GM23338 (cell line): ENCODE data around the gene CDYL.

ENCODE experiments used
- CREB1 ChIP-seq: fragments of 250-450 bp; sonication (Bioruptor Pico); IDR thresholded peaks from 2 replicates; pipeline ENCODE4 v1.5.0; 2020; ENCODE audit warnings: low read depth, mild to moderate bottlenecking, moderate library complexity
- CTCF ChIP-seq, 2 experiments: fragments of 200-600 bp in 1 of 2; sonication (generic) in 1 of 2; conservative IDR thresholded peaks; 2 replicates each; pipeline versions ENCODE4 v1.5.1 to v1.6.1; 2016 to 2017; ENCODE audit warnings: antibody characterized with exemption in 2 of 2, low read depth in 2 of 2, mild to moderate bottlenecking in 2 of 2, moderate library complexity in 1 of 2
- EZH2 ChIP-seq: fragments of 200-600 bp; sonication (generic); IDR thresholded peaks from one replicate; pipeline ENCODE4 v1.8.0; 2017; ENCODE audit warnings: antibody characterized with exemption, mild to moderate bottlenecking, low read depth; ENCODE audit not compliant: unreplicated experiment
- EZH2phosphoT487 ChIP-seq: fragments of 200-600 bp; sonication (generic); IDR thresholded peaks from one replicate; pipeline ENCODE4 v1.8.1; 2018; ENCODE audit warnings: antibody characterized with exemption; ENCODE audit not compliant: unreplicated experiment
- JUNB ChIP-seq: IDR thresholded peaks from one replicate; pipeline ENCODE4 v1.6.1; 2016; ENCODE audit warnings: antibody characterized with exemption; ENCODE audit not compliant: unreplicated experiment
- NANOG ChIP-seq: IDR thresholded peaks from 2 replicates; pipeline ENCODE4 v1.6.1; 2016; ENCODE audit warnings: antibody characterized with exemption, borderline replicate concordance
- POLR2AphosphoS5 ChIP-seq: IDR thresholded peaks from 2 replicates; pipeline ENCODE4 v1.6.1; 2016; ENCODE audit warnings: antibody characterized with exemption, low read depth
- TF ChIP-seq, protein P1 (sequence below): IDR thresholded peaks from one replicate; pipeline ENCODE4 v1.6.1; 2018; ENCODE audit warnings: antibody characterized with exemption; ENCODE audit not compliant: unreplicated experiment

DNA sequence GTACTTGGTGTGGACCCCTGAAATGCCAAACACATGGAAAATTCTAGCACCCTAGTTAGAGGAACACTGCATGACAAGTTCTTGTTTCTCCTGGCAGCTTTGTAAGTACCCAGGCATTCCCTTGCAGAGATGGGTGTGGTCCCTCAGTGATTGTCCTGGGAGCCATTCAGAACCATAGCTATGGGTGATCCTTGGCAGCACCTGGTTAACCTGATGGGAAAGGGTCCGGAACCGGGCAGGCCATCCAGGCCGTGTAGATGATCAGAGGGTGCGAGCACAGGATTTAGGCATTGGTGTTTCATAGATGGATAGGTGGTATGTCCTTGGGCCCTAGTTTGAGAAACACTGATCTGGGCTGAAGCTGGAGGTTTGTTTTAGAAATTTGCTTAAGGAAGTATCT is 131.9 kb downstream of the CDYL start:
- TF ChIP-seq EZH2 (no peak), CTCF (conservative IDR thresholded peaks at IDR 0.05; ENCODE audit: low read depth in 2 of 2) (no peak), JUNB (no peak), NANOG (no peak), POLR2AphosphoS5 (no peak), CREB1 (CRISPR knock-in tag) (no peak), EZH2phosphoT487 (no peak)
- TF ChIP-seq, protein P1, sequence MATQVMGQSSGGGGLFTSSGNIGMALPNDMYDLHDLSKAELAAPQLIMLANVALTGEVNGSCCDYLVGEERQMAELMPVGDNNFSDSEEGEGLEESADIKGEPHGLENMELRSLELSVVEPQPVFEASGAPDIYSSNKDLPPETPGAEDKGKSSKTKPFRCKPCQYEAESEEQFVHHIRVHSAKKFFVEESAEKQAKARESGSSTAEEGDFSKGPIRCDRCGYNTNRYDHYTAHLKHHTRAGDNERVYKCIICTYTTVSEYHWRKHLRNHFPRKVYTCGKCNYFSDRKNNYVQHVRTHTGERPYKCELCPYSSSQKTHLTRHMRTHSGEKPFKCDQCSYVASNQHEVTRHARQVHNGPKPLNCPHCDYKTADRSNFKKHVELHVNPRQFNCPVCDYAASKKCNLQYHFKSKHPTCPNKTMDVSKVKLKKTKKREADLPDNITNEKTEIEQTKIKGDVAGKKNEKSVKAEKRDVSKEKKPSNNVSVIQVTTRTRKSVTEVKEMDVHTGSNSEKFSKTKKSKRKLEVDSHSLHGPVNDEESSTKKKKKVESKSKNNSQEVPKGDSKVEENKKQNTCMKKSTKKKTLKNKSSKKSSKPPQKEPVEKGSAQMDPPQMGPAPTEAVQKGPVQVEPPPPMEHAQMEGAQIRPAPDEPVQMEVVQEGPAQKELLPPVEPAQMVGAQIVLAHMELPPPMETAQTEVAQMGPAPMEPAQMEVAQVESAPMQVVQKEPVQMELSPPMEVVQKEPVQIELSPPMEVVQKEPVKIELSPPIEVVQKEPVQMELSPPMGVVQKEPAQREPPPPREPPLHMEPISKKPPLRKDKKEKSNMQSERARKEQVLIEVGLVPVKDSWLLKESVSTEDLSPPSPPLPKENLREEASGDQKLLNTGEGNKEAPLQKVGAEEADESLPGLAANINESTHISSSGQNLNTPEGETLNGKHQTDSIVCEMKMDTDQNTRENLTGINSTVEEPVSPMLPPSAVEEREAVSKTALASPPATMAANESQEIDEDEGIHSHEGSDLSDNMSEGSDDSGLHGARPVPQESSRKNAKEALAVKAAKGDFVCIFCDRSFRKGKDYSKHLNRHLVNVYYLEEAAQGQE: no peak
